Measurements from ENCODE around the gene WDHD1.
"Not testable (repeated sequence)": the region's sequence is repeated elsewhere in the genome, so short reads cannot be mapped to it uniquely, and the experiment has no call there.

WDHD1 gene

DNA sequence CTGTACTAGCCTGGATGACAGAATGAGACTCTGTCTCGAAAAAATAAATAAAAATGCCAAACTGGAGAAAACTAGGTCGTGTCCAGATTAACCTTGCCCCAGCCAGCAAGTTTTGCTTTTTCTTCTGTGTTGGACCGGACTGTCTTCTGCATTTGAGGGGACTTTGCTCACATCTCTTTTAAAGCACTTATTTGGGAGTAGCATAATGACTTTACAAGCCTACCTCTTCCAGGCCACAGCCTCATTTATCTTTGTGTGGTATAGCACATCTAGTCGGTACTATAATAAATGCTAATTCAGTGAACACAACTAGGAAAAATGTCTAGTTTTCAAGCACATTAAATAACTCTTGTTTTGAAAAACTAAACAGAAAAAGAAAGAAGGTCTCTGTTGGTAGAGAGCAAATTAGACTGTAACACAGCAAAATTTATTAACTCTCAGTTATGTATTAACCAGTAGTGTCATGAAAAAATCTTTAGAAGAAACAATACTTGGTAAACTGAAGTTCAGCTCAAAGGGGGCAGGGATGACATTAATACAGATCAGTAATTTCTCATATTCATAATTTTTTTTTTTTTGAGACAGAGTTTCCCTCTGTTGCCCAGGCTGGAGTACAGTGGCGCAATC lies 52.0 kb downstream of the WDHD1 start:
- in situ Hi-C loops (cut with MboI; ENCODE audit: low sequenced_read_pairs), result no loop called here
- H3K36me3 ChIP-seq (replicated peaks), result peaks cover 33% of the 10 kb centered on the region
- no peaks in the 10 kb centered on the region for H3K9me3 ChIP-seq

DNA sequence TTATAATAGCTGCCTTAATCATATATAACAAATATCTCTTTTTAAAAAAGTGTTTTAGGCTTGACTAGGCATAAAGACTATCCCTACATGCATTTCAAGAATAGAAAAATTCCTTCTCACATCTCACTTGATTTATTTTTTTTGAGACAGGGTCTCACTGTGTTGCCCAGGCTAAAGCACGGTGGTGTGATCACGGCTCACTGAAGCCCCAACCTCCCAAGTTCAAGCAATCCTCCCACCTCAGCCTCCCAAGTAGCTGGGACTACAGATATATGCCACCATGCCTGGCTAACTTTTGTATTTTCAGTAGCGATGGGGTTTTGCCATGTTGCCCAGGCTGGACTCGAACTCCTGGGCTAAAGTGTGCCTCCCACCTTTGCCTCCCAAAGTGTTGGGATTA lies 59.4 kb downstream of the WDHD1 start:
- Histone ChIP-seq H3K9me3 (no peaks in the 10 kb centered on the region), H3K4me1 (no peaks in the 10 kb centered on the region; the same call in 1 of the 2 replicates), H3K4me3 (no peak overlapping the region), H3K27me3 (ENCODE audit: low read depth) (no peaks in the 10 kb centered on the region), H3K36me3 (replicated peaks) (peaks cover 43% of the 10 kb centered on the region)
- DNase-seq (ENCODE audit: low spot score in 2 of 2), result no peak
- in situ Hi-C loops (cut with MboI; ENCODE audit: low sequenced_read_pairs), result no loop called here

More for the DNA sequence above, 52.0 kb downstream of the WDHD1 start:
- Histone ChIP-seq H3K27me3 (ENCODE audit: low read depth) (no peaks in the 10 kb centered on the region), H3K4me3 (no peak overlapping the region), H3K4me1 (peaks cover 5% of the 10 kb centered on the region; the same call in 1 of the 2 replicates)
- DNase-seq (ENCODE audit: low spot score in 2 of 2), result no peak

DNA sequence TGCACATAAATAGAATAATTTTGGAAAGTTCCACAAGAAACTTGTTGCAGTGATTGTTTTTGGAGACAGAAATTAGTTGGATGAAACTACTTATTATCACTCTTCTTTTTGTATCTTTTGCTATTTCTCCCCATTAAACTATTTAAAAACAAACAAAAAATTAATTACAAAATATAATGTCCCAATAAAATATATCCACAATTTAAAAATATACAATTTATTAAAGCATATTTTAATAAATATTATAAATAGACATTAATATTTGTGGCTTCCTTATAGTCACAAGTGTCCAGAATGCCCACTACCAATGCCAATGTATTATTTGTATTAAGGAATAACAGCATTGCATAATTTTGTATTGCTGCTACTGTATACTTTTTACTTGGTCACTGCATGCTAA lies 71.8 kb downstream of the WDHD1 start:
- DNase-seq (ENCODE audit: low spot score in 2 of 2), result no peak
- Histone ChIP-seq H3K9me3 (no peaks in the 10 kb centered on the region), H3K36me3 (replicated peaks) (peaks cover 57% of the 10 kb centered on the region), H3K27me3 (ENCODE audit: low read depth) (no peaks in the 10 kb centered on the region), H3K4me1 (no peaks in the 10 kb centered on the region), H3K4me3 (no peak overlapping the region)
- in situ Hi-C loops (cut with MboI; ENCODE audit: low sequenced_read_pairs), result no loop called here

GRCh38 chr14:54953609-54954008 lies 73.3 kb downstream of the WDHD1 start:
- DNase-seq (ENCODE audit: low spot score in 2 of 2); H3K4me1 ChIP-seq; H3K4me3 ChIP-seq; in situ Hi-C loops (cut with MboI; ENCODE audit: low sequenced_read_pairs); H3K9me3 ChIP-seq; H3K27me3 ChIP-seq (ENCODE audit: low read depth): not testable (repeated sequence)
- H3K36me3 ChIP-seq (replicated peaks), result peaks cover 51% of the 10 kb centered on the region

GRCh38 chr14:54952803-54953202 lies 74.1 kb downstream of the WDHD1 start:
- in situ Hi-C loops (cut with MboI; ENCODE audit: low sequenced_read_pairs); H3K4me1 ChIP-seq; H3K9me3 ChIP-seq; H3K4me3 ChIP-seq; DNase-seq (ENCODE audit: low spot score in 2 of 2); H3K27me3 ChIP-seq (ENCODE audit: low read depth): not testable (repeated sequence)
- H3K36me3 ChIP-seq (replicated peaks), result peaks cover 49% of the 10 kb centered on the region

- peaks cover 15% of the 10 kb centered on the region for H3K36me3 ChIP-seq (replicated peaks)
- DNase-seq (ENCODE audit: low spot score in 2 of 2), result no peak
- no peaks in the 10 kb centered on the region for H3K27me3 ChIP-seq (ENCODE audit: low read depth)
- H3K4me1 ChIP-seq, result no peaks in the 10 kb centered on the region
- H3K4me3 ChIP-seq, result no peak overlapping the region
- H3K9me3 ChIP-seq, result no peaks in the 10 kb centered on the region
- in situ Hi-C loops (cut with MboI; ENCODE audit: low sequenced_read_pairs), result no loop called here
These were observed 79.7 kb downstream of the WDHD1 start for GRCh38 chr14:54947230-54947629.

DNA sequence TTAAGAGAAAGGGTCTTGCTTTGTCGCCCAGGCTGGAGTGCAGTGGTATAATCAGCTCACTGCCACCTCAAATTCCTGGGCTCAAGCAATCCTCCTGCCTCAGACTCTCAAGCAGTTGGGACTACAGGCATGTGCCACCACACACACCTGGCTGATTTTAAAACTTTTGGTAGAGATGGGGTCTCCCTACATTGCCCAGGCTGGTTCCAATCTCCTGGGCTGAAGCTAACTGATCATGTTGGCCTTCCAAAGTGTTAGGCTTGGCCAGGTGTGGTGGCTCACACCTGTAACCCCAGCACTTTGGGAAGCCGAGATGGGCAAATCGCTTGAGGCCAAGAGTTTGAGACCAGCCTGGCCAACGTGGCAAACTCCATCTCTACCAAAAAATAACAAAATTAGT lies 80.4 kb downstream of the WDHD1 start:
- DNase-seq (ENCODE audit: low spot score in 2 of 2), result no peak
- no peaks in the 10 kb centered on the region for H3K27me3 ChIP-seq (ENCODE audit: low read depth)
- no peak overlapping the region for H3K4me3 ChIP-seq
- H3K4me1 ChIP-seq, result peaks cover 3% of the 10 kb centered on the region
- no peaks in the 10 kb centered on the region for H3K9me3 ChIP-seq
- in situ Hi-C loops (cut with MboI; ENCODE audit: low sequenced_read_pairs), result no loop called here
- peaks cover 11% of the 10 kb centered on the region for H3K36me3 ChIP-seq (replicated peaks)

- in situ Hi-C loops (cut with MboI; ENCODE audit: low sequenced_read_pairs), result no loop called here
- H3K27me3 ChIP-seq (ENCODE audit: low read depth), result no peaks in the 10 kb centered on the region
- H3K4me3 ChIP-seq, result no peak overlapping the region
- peaks cover 12% of the 10 kb centered on the region for H3K4me1 ChIP-seq
- H3K9me3 ChIP-seq, result no peaks in the 10 kb centered on the region
- no peak for DNase-seq (ENCODE audit: low spot score in 2 of 2)
- peaks cover 18% of the 10 kb centered on the region for H3K36me3 ChIP-seq (replicated peaks)
These were observed 82.0 kb downstream of the WDHD1 start for GRCh38 chr14:54944737-54945391.

- Histone ChIP-seq H3K9me3 (no peaks in the 10 kb centered on the region), H3K36me3 (replicated peaks) (peaks cover 13% of the 10 kb centered on the region), H3K4me3 (no peak overlapping the region), H3K4me1 (peaks cover 12% of the 10 kb centered on the region), H3K27me3 (ENCODE audit: low read depth) (no peaks in the 10 kb centered on the region)
- in situ Hi-C loops (cut with MboI; ENCODE audit: low sequenced_read_pairs), result no loop called here
- no peak for DNase-seq (ENCODE audit: low spot score in 2 of 2)
These were observed 84.0 kb downstream of the WDHD1 start for GRCh38 chr14:54942913-54943312.

GRCh38 chr14:54936816-54937215 lies 90.1 kb downstream of the WDHD1 start:
- H3K27me3 ChIP-seq (ENCODE audit: low read depth), result no peaks in the 10 kb centered on the region
- no peak overlapping the region for H3K4me3 ChIP-seq
- in situ Hi-C loops (cut with MboI; ENCODE audit: low sequenced_read_pairs), result no loop called here
- DNase-seq (ENCODE audit: low spot score in 2 of 2), result no peak
- peaks cover 12% of the 10 kb centered on the region for H3K4me1 ChIP-seq
- H3K36me3 ChIP-seq (replicated peaks), result peaks cover 10% of the 10 kb centered on the region
- H3K9me3 ChIP-seq, result no peaks in the 10 kb centered on the region

DNA sequence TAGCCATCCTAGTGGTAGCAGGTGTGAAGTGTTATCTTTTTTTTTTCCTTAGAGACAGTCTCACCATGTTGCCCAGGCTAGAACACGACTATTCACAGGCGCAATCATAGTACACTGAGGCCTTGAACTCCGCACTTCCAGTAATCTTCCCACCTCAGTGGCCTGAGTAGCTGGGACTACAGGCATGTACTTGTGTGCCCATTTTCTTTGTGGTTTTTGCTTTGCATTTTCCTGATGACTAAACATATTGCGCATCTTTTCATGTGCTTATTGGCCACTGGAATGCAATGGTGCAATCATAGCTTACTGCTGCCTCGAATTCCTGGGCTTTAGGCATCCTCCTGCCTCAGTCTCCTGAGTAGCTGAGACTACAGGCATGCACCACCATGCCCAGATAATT lies 90.9 kb downstream of the WDHD1 start:
- no peak overlapping the region for H3K4me3 ChIP-seq
- no peaks in the 10 kb centered on the region for H3K9me3 ChIP-seq
- no peaks in the 10 kb centered on the region for H3K27me3 ChIP-seq (ENCODE audit: low read depth)
- in situ Hi-C loops (cut with MboI; ENCODE audit: low sequenced_read_pairs), result no loop called here
- H3K4me1 ChIP-seq, result peaks cover 5% of the 10 kb centered on the region; the same call in 1 of the 2 replicates
- no peak for DNase-seq (ENCODE audit: low spot score in 2 of 2)
- peaks cover 10% of the 10 kb centered on the region for H3K36me3 ChIP-seq (replicated peaks)

DNA sequence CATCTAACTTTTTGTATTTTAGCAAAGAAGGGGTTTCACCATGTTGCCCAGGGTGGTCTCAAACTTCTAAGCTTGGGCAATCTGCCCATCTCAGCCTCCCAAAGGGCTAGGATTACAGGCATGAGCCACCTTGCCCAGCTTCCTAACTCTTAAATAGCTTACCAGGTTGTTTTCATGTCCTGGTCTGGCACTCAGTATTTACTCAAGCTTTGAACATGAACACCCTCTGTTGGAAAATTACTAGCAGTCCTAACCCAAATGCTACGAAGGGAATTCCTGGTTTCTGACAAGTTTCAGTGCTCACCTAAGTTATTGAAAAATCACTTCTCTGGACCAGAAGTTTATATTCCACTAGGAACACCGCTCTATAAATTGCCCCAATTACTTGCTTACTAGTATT lies 91.8 kb downstream of the WDHD1 start:
- Histone ChIP-seq H3K4me1 (no peaks in the 10 kb centered on the region), H3K4me3 (no peak overlapping the region), H3K9me3 (no peaks in the 10 kb centered on the region), H3K36me3 (replicated peaks) (peaks cover 5% of the 10 kb centered on the region), H3K27me3 (ENCODE audit: low read depth) (no peaks in the 10 kb centered on the region)
- in situ Hi-C loops (cut with MboI; ENCODE audit: low sequenced_read_pairs), result no loop called here
- no peak for DNase-seq (ENCODE audit: low spot score in 2 of 2)

DNA sequence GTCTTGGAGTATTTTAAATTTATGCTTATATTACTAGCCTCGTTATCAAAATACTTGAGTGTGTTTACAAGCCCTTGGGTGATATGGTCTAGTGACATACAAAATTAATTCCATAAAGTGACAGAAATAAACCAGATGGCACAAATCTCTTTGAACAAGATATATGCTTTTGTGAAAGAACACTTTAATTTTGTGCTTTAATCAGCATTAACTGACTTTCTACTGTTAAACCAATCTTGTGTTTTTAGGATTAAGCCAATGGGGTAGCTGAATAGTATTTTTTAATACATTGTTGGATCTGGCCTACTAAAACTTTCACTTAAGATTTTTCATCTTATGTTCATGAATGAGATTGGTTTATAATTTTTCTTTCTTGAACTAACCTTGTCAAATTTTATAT lies 93.9 kb downstream of the WDHD1 start:
- in situ Hi-C loops (cut with MboI; ENCODE audit: low sequenced_read_pairs), result no loop called here
- DNase-seq (ENCODE audit: low spot score in 2 of 2), result no peak
- no peaks in the 10 kb centered on the region; the same call in none of the 2 replicates for H3K36me3 ChIP-seq (replicated peaks)
- H3K27me3 ChIP-seq (ENCODE audit: low read depth), result no peaks in the 10 kb centered on the region
- H3K4me1 ChIP-seq, result no peaks in the 10 kb centered on the region
- H3K4me3 ChIP-seq, result no peak overlapping the region
- no peaks in the 10 kb centered on the region for H3K9me3 ChIP-seq

- Histone ChIP-seq H3K4me3 (no peak overlapping the region), H3K36me3 (replicated peaks) (no peaks in the 10 kb centered on the region; the same call in 1 of the 2 replicates), H3K9me3 (no peaks in the 10 kb centered on the region), H3K4me1 (no peaks in the 10 kb centered on the region), H3K27me3 (ENCODE audit: low read depth) (no peaks in the 10 kb centered on the region)
- in situ Hi-C loops (cut with MboI; ENCODE audit: low sequenced_read_pairs), result no loop called here
- no peak for DNase-seq (ENCODE audit: low spot score in 2 of 2)
These were observed 95.1 kb downstream of the WDHD1 start for GRCh38 chr14:54931598-54932340.

All from HAP-1 (cell line).